GM13976 (cell line): ENCODE data around the gene KLF18.

Experiments used
- DNase-seq: peaks from one replicate; pipeline ENCODE4 v3.0.0; 2012; ENCODE audit warnings: low spot score
- CTCF ChIP-seq: IDR thresholded peaks from 2 replicates; pipeline ENCODE4 v1.5.1; 2012; ENCODE audit warnings: borderline replicate concordance, mild to moderate bottlenecking; ENCODE audit not compliant: insufficient read depth; ENCODE audit errors: extremely low read depth, missing control alignments, control extremely low read depth
- in situ Hi-C: fragments of 300-500 bp; cut with MboI; formaldehyde crosslinking; loops from one replicate; pipeline ENCODE4 v1.12.0; 2022; ENCODE audit warnings: low sequenced_read_pairs, mixed read lengths, inconsistent platforms; ENCODE audit not compliant: unreplicated experiment

Gene KLF18

GRCh38 chr1:44101328-44101727 lies 40.1 kb downstream of the KLF18 start:
- no peak for DNase-seq
- TF ChIP-seq CTCF = no peak
- in situ Hi-C loops = no loop called here

GRCh38 chr1:44100183-44100868 lies 41.1 kb downstream of the KLF18 start:
- no peak for TF ChIP-seq CTCF
- in situ Hi-C loops = no loop called here
- DNase-seq = no peak

- in situ Hi-C loops = no loop called here
- no peak for DNase-seq
- TF ChIP-seq CTCF = no peak
These were observed 47.4 kb downstream of the KLF18 start for GRCh38 chr1:44094047-44094446.

- in situ Hi-C loops = no loop called here
- no peak for DNase-seq
- TF ChIP-seq CTCF = no peak
These were observed 50.8 kb downstream of the KLF18 start for GRCh38 chr1:44090429-44091252.

GRCh38 chr1:44089371-44090048 lies 51.9 kb downstream of the KLF18 start:
- DNase-seq = no peak
- in situ Hi-C loops = no loop called here
- no peak for TF ChIP-seq CTCF
